Ovary (tissue), 9 donors: ENCODE data around the gene MRPL39. TPM values are rescaled to one million over a fixed set of nuclear protein-coding genes. Genes with fewer than 3 reads are reported as not detected.

Experiments
- DNase-seq, 5 donors: peaks; one replicate each; pipeline ENCODE4 v3.0.0-alpha.2; 2019 to 2020
- H3K27ac ChIP-seq, 2 donors: fragments of 200-600 bp; one replicate each; pipeline versions ENCODE4 v1.5.1 to v1.8.0; 2019 to 2022
- H3K27me3 ChIP-seq: fragments of 200-600 bp; one replicate; pipeline ENCODE4 v1.8.0; 2022
- H3K36me3 ChIP-seq: fragments of 200-600 bp; sonication (generic); one replicate; pipeline ENCODE4 v1.5.1; 2019
- H3K4me1 ChIP-seq: one replicate; pipeline ENCODE4 v1.8.1; 2013; ENCODE audit warnings: mild to moderate bottlenecking, moderate library complexity; ENCODE audit not compliant: insufficient read depth
- H3K4me3 ChIP-seq: fragments of 200-600 bp; sonication (generic); one replicate; pipeline ENCODE4 v1.5.1; 2017
- H3K9me3 ChIP-seq, 2 donors: fragments of 200-600 bp in 1 of 2; sonication (generic) in 1 of 2; one replicate each; pipeline versions ENCODE4 v1.5.1 to v1.8.1; 2013 to 2019; ENCODE audit warnings: mild to moderate bottlenecking in 1 of 2, moderate library complexity in 1 of 2
- EP300 ChIP-seq: sonication (generic); formaldehyde crosslinking; IDR thresholded peaks from one replicate; pipeline ENCODE4 v1.6.1; 2017; ENCODE audit warnings: antibody characterized with exemption
- POLR2A ChIP-seq: fragments of 450-650 bp; IDR thresholded peaks from one replicate; pipeline ENCODE4 v1.6.1; 2017; ENCODE audit warnings: antibody characterized with exemption, mild to moderate bottlenecking, moderate library complexity
- WGBS, 3 donors: extraction: QIAGEN DNeasy Blood & Tissue Kit in 1 of 3; methylation state at CpG; one replicate each; pipeline versions ENCODE4 v1.1.5 to v1.1.7; 2013 to 2017; 5-methylcytosine and 5-hydroxymethylcytosine counted together
- intact Hi-C, 4 donors: fragments of 100-400 bp; cut with DNase I; formaldehyde crosslinking; loops; one replicate each; pipeline versions ENCODE4 v1.11.0 to v1.15.1; 2022 to 2023
- polyA plus RNA-seq, 2 donors: library from polyadenylated mRNA; stranded (reverse); fragments of 200-250 nt in 1 of 2; fragments of 350-450 nt in 1 of 2; fragmentation: Illumina TruSeq in 1 of 2; extraction: RNeasy Lipid Tissue Mini Kit (QIAGEN cat#74804) in 1 of 2; gene quantifications; one replicate each; pipeline ENCODE4 v1.2.3, GENCODE V29; 2013 to 2014
- total RNA-seq, 7 donors: library from RNA; depleted of rRNA in 2 of 7; stranded (reverse); fragments of >200 nt in 2 of 7; fragmentation: NEBNext Ultra II Directional in 3 of 7; extraction: Animal tissue kit (Norgen Biotek cat#: 25700) in 3 of 7; gene quantifications; one replicate each; pipeline versions ENCODE4 v1.1.0 to v1.2.4, GENCODE V29; 2016 to 2023
- TF ChIP-seq, protein P1 (sequence below), 3 donors: fragments of 450-650 bp in 2 of 3; fragments of 200-600 bp in 1 of 3; IDR thresholded peaks; one replicate each; pipeline versions ENCODE4 v1.5.1 to v1.8.0; 2016 to 2022; ENCODE audit warnings: antibody characterized with exemption in 3 of 3, mild to moderate bottlenecking in 1 of 3
- donor health status: DM: no; HTN: no; CAD: no; lungs with moderate emphysema.
- donor health status: DM: no; HTN: no; CAD: no.
- donor health status: Bipolar disorder and iron deficiency.
- donor health status: DM: yes; HTN: yes; CAD: no.
- donor health status: DM: no; HTN: no; CAD: no.
- donor health status: DM: yes; HTN: yes; CAD: no.

MRPL39 gene
- total and polyA plus RNA-seq, 9 donors, result 15.3 to 26.3 (median 19.0) TPM

DNA sequence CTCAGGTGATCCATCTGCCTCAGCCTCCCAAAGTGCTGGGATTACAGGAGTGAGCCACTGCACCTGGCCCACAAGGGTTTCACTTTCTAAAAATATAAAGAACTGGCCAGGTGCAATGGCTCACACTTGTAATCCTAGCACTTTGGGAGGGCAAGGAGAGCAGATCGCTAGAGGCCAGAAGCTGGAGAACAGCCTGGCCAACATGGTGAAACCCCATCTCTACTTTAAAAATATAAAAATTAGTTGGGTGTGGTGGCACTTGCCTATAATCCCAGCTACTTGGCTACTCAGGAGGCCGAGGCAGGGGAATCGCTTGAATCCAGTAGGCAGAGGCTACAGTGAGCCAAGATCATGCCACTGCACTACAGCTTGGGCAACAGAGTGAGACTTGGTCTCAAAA, 25.7 kb downstream of the MRPL39 start:
- Histone ChIP-seq H3K36me3 (no peaks in the 10 kb centered on the region), H3K4me3 (no peak overlapping the region), H3K27me3 (no peaks in the 10 kb centered on the region), H3K9me3 (no peaks in the 10 kb centered on the region), H3K27ac (no peak overlapping the region), H3K4me1 (no peaks in the 10 kb centered on the region)
- no peak for DNase-seq
- TF ChIP-seq, protein P1, sequence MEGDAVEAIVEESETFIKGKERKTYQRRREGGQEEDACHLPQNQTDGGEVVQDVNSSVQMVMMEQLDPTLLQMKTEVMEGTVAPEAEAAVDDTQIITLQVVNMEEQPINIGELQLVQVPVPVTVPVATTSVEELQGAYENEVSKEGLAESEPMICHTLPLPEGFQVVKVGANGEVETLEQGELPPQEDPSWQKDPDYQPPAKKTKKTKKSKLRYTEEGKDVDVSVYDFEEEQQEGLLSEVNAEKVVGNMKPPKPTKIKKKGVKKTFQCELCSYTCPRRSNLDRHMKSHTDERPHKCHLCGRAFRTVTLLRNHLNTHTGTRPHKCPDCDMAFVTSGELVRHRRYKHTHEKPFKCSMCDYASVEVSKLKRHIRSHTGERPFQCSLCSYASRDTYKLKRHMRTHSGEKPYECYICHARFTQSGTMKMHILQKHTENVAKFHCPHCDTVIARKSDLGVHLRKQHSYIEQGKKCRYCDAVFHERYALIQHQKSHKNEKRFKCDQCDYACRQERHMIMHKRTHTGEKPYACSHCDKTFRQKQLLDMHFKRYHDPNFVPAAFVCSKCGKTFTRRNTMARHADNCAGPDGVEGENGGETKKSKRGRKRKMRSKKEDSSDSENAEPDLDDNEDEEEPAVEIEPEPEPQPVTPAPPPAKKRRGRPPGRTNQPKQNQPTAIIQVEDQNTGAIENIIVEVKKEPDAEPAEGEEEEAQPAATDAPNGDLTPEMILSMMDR (IDR thresholded peaks at IDR 0.05), result no peak
- no peak for TF ChIP-seq EP300
- no peak for TF ChIP-seq POLR2A
- WGBS, 3 donors, result 93 to 97% (median 94%) methylated on average over 3 of the region's 3 CpGs
- intact Hi-C loops, result no loop called here

DNA sequence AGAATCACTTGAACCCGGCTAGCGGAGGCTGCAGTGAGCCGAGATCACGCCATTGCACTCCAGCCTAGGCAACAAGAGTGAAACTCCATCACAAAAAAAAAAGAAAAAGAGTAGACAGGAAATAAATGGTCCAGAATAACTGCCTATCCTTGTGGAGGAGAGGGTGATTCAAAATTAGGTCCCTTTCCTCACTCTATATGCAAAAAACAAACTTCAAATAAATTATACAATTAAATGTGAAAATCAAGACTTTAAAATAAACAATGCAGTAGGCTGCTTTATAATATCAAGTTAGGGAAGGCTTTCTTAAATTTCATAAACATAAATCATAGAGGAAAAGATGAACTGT, 26.4 kb downstream of the MRPL39 start:
- no peak for DNase-seq
- intact Hi-C loops, result no loop called here
- Histone ChIP-seq H3K27me3 (no peaks in the 10 kb centered on the region), H3K27ac (no peak overlapping the region), H3K36me3 (no peaks in the 10 kb centered on the region), H3K4me1 (no peaks in the 10 kb centered on the region), H3K4me3 (no peak overlapping the region), H3K9me3 (no peaks in the 10 kb centered on the region)
- 98 to 99% (median 99%) methylated on average over 4 of the region's 4 CpGs for WGBS, 3 donors
- no peak for TF ChIP-seq EP300
- TF ChIP-seq, protein P1 (IDR thresholded peaks at IDR 0.05), result no peak
- no peak for TF ChIP-seq POLR2A

DNA sequence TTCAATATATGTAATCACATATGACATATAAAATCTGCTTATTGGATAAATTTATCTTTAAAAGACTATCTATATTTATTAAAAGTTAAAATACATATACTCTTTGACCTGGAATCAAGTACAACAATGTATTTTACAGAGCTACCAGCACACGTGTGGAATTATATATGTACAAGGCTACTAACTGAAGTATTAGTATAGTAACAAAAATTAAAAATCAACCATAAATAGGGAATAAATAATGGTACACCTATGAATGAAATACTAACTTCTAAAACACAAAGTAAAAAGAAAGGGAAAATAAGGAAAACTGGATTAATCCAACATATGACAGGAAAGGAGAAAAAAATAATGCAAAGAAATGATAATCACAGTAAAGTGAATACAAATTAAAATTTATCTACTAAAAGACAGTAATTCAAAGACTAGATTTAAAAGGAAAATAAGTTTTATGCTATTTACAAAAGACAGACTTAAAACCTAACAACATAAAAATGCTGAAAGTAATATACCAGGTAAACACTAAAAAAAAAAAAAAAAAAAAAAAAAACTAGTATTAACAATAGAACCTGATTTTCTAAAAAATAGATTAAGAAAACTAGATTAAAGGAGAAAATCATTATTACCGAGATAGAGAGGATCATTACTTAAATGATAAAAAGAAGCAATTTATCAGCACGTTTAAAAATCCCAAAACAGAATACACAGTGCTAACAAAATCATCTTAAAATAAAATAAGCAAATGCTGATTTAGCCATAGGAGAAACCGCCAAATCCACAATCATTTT, 27.9 kb downstream of the MRPL39 start:
- intact Hi-C loops, result no loop called here
- no peaks in the 10 kb centered on the region for H3K36me3 ChIP-seq
- TF ChIP-seq POLR2A (no peak), EP300 (no peak)
- TF ChIP-seq, protein P1 (IDR thresholded peaks at IDR 0.05), result no peak
- no peak overlapping the region for H3K4me3 ChIP-seq
- 68 to 71% (median 70%) methylated on average over 4 of the region's 4 CpGs for WGBS, 3 donors
- no peak for DNase-seq
- no peaks in the 10 kb centered on the region for H3K27me3 ChIP-seq
- no peak overlapping the region for H3K27ac ChIP-seq
- H3K4me1 ChIP-seq, result no peaks in the 10 kb centered on the region
- H3K9me3 ChIP-seq, result no peaks in the 10 kb centered on the region

DNA sequence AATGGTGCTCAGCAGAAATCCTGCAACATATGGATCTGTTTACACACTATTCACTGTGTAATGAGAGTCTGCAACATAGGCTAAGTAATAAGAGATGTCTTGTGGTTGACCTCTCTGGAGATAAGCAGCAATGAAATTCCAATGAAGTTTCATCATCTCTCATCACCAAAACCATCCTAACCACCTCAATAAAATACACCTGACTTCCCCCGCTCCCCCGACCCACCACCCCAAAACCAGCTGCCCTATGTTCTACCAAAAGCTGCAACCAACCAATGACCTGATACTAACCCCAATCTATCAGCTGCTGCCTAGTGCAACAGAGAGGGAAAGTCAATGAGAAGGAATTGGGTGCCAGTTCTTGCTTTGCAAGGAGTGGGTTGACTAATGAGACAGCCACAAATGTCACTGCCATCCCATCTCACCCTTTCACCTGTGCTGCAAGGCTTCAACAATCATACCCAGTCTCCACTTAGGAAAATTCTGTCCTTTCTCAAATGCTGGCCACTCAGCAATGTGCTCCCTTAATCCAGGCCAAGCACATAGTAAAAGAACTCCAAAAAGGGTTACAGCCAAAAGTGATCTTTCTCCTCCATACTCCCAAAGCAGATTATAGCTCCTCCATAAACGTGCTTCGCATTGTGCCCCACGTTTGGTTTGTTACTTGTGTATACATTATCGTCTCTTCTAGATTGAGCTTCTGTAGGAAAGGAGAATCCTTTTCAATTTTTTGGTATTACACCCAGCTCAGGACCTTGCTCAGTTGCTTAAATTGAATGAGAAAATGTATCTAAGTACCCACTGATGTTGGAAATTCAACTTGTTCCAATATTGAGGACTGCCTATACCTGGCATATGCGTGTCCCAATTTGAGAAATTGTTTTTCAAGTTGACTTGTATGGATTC, 29.0 kb downstream of the MRPL39 start:
- Histone ChIP-seq H3K4me1 (no peaks in the 10 kb centered on the region), H3K27ac (no peak overlapping the region), H3K4me3 (no peak overlapping the region), H3K27me3 (no peaks in the 10 kb centered on the region), H3K9me3 (no peaks in the 10 kb centered on the region), H3K36me3 (no peaks in the 10 kb centered on the region)
- no peak for DNase-seq
- TF ChIP-seq POLR2A, result no peak
- TF ChIP-seq EP300, result no peak
- TF ChIP-seq, protein P1 (IDR thresholded peaks at IDR 0.05), result no peak
- WGBS, 3 donors, result 94 to 95% (median 94%) methylated on average over 7 of the region's 7 CpGs
- intact Hi-C loops, result no loop called here
